ENCODE measurements around the gene PKD1L1.

DNA sequence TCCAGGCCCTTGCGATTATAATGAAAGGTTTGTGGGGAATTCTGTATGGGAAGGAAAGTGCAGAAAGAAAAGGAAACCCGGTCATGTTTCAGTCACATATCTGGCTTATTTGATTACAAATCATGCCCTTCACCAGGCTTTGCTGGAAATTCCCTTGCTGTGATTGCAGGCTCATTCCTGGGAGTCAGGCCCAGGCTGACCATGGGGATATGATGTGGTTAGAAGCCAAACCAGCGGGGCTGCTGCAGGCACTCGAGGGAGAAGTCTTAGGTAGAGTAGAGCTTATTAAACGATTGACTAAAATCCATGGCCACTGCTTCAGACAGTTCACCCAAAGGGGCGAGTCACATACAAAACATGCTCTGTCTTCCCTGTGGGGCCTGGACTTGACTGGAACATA, 16.2 kb downstream of the PKD1L1 start:
- TF ChIP-seq NFE2L2 (conservative IDR thresholded peaks at IDR 0.05; ENCODE audit: low read length) (no peak), EP300 (IDR thresholded peaks at IDR 0.05) (no peak), ELK1 (IDR thresholded peaks at IDR 0.05; ENCODE audit: low read depth, low read length) (no peak), CTCF (IDR thresholded peaks at IDR 0.05) (no peak), POLR2A (IDR thresholded peaks at IDR 0.05; ENCODE audit: low read length) (no peak), KDM5A (IDR thresholded peaks at IDR 0.05) (no peak), FOSL2 (IDR thresholded peaks at IDR 0.05) (no peak), FOSL2 (CRISPR knock-in tag; IDR thresholded peaks at IDR 0.05) (no peak)
